Activated CD8-positive, alpha-beta memory T cell treated with anti-CD3 and anti-CD28 coated beads for 48 hours (primary cell): ENCODE data around the gene CCDC141.

Experiments used
- DNase-seq, 3 experiments: peaks; one replicate each; pipeline ENCODE4 v3.0.0-alpha.2; 2020; ENCODE audit warnings: low read depth in 2 of 3, low spot score in 2 of 3

Gene CCDC141

GRCh38 chr2:178871536-178871935, 178.4 kb downstream of the CCDC141 start:
- DNase-seq, result no peak

- DNase-seq, result no peak
These were observed 179.2 kb downstream of the CCDC141 start for GRCh38 chr2:178870703-178871102.

GRCh38 chr2:178865999-178866398, 183.9 kb downstream of the CCDC141 start:
- no peak for DNase-seq

- DNase-seq, result no peak
These were observed 184.6 kb downstream of the CCDC141 start for GRCh38 chr2:178865146-178865936.

DNA sequence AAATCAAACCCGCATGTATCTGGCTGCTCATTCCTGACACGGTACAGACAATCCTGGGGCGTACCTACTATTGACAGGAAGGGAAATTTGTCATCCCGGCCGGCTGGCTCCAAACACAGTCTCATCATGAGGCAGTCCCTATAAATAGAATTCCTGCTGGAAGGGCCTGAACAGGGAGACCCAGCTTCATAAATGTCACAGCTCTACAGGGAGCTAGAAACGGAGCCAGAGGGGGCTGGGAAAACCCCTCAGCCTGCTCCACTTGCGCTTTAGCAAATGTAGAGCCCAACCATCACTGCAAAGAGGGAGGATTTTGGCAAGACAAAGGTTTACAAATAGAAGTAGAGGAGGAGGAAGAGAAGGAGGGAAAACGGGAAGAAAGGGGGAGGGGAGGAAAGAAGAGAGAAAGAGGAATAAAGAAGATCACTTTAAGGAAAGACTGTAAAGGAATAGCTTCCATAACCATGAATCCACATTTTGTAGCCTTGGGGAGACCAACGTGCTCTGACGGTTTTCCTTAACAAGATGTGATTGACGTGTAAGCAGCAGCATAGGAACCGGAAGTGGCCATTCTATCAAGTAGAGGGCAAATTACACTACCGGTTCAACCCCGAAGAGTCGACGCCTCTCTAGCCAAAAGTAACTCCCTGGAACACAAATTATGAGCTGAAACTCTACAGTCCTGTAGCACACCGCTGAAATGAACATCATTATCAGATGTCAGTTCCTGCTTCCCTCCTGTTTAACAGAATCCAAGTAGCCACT, 185.9 kb downstream of the CCDC141 start:
- no peak for DNase-seq

DNA sequence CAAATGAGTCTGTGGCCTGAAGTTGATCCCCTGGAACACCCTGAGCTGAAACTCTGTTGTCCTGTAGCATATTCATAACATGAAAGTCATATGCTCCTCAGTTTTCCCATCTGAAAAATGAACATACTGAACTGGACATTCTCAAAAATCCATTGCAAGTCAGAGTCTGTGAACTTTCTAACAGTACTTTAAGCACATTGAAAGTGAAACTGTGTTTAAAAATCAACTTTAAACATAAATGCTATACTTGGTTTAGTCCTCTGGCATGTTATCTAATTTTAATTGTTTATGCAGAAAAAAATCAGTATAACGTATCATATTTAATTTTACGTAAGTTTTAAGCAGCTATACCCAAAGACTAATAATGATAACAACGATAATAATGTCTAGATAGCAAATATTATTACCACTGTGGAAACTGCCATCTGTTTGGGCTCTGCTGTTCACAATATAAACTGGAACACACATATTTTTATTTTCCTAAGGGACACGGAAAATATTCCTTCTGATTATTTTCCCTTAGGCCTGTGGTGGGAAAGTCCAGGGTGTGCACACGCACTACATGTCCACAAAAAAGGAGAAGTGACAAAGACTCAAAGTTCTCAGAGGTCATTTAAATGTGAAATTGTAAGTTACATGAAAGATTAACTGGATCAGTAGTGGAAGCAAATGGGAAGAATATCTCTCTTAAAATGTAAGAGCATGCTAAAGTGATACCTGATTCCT, 186.6 kb downstream of the CCDC141 start:
- no peak for DNase-seq

DNA sequence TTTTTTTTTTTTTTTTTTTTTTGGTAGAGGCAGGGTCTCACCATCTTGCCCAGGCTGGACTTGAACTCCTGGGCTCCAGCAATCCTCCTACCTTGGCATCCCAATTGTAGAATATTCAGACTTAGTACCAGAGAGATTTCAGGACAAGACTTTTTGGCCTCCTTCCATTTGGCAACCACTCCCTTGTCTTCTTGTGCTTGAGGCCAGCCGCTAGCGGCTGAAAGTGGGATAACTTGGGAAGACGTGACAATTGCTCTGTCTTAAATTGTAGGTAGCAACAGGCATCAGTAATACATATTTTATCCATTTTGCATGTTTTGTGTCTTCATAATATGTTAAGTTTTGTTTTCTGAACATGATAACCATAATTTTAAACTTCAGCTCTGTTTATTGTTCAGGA, 189.4 kb downstream of the CCDC141 start:
- DNase-seq, result no peak

DNA sequence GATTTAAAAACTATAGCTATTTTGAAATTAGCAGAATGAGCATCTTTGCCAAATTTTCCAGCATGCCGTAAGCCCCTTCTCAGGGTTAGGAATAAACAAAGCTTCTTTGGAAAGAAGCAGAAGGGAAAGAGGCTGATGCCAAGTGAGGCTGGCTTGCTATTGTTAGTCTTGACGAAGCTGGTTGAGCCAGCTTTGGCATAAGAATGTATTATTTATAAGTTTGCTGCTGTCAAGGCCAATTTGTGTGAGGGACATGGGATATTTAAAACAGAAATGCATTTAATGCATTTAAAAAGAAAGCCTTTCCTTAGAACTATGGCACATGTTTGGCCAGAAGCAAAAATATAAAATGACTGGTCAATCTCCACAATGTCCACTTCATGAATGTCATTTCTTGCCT, 190.2 kb downstream of the CCDC141 start:
- DNase-seq, result no peak

- no peak for DNase-seq
These were observed 190.9 kb downstream of the CCDC141 start for GRCh38 chr2:178858896-178859625.

DNA sequence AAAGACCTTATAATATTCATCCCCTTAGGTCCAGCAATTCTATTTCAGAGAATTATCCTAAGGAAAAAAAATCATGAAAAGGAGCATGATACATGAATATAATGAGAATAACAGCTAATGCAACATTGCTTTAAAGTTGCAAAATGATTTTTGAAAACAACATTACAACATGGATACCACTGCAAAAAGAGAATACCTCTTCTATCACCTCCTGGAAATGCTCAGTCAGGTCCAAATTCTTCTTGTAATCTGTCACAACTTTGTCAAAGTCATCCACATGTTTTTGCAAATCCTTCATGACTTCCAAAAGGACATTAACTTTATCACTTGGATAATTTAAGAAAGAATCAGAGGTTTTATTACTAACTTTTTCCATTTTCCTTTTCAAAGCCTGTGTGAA, 194.8 kb downstream of the CCDC141 start:
- no peak for DNase-seq

- DNase-seq, result no peak
These were observed 201.6 kb downstream of the CCDC141 start for GRCh38 chr2:178848335-178848734.

GRCh38 chr2:178846458-178846802, 203.5 kb downstream of the CCDC141 start:
- DNase-seq, result no peak

- DNase-seq, result no peak
These were observed 204.1 kb downstream of the CCDC141 start for GRCh38 chr2:178845566-178846457.

DNA sequence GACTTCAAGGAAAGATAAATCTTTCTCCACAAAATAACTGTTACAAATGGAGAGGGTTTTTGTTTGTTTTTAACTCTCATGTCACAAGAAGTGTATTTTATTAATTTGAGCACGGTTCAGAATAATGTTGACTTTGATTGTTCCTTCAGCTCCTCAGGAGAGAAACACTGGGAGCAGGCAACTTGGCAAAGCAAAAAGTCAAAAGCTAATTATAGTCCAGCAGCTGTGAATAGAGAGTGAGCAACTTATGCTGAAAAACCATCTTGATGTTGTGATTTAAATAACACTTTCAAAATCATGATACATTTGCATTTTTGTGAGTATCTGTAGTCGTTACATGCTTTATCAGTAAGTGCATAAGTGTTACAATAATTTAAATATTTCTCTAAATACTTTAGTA, 205.2 kb downstream of the CCDC141 start:
- DNase-seq, result no peak

DNA sequence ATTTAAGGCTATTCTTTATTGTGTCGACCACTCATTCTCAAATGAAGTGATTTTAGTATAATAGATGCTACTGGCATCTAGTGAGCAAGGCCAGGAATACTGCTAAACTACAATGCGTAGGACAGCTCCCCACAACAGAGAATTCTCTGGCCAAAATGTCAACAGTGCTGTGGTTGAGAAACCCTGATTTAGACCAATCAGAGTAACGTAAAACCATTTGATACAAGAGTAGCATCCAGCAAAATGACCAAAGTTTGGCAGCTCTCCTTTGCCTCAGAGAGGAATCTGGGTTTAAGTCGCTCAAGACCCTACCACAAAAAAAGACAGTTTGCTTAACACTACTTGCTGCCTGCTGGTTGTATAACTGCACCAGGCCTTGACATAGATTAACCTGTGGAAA, 205.7 kb downstream of the CCDC141 start:
- DNase-seq, result no peak

GRCh38 chr2:178843697-178844096, 206.2 kb downstream of the CCDC141 start:
- DNase-seq, result no peak

GRCh38 chr2:178836807-178837206, 213.1 kb downstream of the CCDC141 start:
- no peak for DNase-seq

GRCh38 chr2:178834086-178834485, 215.9 kb downstream of the CCDC141 start:
- no peak for DNase-seq

GRCh38 chr2:178833382-178833781, 216.6 kb downstream of the CCDC141 start:
- no peak for DNase-seq

DNA sequence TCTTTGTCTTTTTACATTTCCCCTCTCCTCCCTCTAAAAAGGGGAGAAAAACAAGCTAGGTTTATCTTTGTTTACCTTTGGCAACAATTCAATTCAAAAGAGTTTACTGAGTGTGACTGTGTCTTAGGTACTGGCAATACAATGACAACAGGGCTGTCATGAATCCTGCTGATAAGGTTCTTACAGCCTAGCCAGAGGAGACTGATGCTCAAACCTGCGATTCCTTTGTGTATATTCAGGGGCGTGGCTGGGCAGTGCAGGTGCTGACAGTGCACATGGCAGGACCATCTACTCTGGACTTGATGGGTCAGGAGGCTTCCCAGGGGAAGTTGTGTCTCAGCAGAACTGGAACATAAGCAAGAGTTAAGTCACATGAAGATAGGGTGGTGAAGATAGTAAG, 219.5 kb downstream of the CCDC141 start:
- DNase-seq, result no peak
